ENCODE data around the gene PABPC1L. TPM values are rescaled to one million over a fixed set of nuclear protein-coding genes. Genes with fewer than 3 reads are reported as not detected.

Gene PABPC1L
- total RNA-seq, 1 experiment from 2014 or later = 90.7 TPM

DNA sequence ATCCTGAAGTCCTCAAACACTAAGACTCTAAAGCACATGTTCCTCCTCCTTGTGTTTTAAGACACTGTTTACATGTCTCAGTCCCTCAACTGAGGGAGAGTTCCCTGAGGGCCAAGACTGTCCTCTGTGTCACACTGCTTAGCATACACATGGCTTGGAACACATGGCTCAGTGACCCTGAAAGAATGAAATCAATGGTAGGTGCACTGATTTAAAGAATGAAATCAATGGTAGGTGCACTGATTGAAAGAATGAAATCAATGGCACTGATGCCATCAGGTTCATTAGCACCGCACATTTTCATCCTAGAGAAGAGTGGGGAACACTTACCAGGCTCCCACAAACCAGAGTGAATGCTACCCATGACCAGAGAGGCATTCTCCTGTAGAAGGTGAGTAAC, 40.5 kb downstream of the PABPC1L start:
- ChIA-PET CTCF (no interaction called here), POLR2A (no interaction called here)
- no peak overlapping the region for H3K4me3 Mint-ChIP-seq
- peaks cover 75% of the 10 kb centered on the region for H3K36me3 Mint-ChIP-seq
- H3K4me1 Mint-ChIP-seq = no peaks in the 10 kb centered on the region
- DNase-seq (ENCODE audit: low spot score) (no peak), ATAC-seq (no peak)
- no peaks in the 10 kb centered on the region for H3K27me3 Mint-ChIP-seq (ENCODE audit: low read depth)
- no peak for TF ChIP-seq GTF2I (CRISPR knock-in tag; conservative IDR thresholded peaks at IDR 0.05)
- TF ChIP-seq, protein P1, sequence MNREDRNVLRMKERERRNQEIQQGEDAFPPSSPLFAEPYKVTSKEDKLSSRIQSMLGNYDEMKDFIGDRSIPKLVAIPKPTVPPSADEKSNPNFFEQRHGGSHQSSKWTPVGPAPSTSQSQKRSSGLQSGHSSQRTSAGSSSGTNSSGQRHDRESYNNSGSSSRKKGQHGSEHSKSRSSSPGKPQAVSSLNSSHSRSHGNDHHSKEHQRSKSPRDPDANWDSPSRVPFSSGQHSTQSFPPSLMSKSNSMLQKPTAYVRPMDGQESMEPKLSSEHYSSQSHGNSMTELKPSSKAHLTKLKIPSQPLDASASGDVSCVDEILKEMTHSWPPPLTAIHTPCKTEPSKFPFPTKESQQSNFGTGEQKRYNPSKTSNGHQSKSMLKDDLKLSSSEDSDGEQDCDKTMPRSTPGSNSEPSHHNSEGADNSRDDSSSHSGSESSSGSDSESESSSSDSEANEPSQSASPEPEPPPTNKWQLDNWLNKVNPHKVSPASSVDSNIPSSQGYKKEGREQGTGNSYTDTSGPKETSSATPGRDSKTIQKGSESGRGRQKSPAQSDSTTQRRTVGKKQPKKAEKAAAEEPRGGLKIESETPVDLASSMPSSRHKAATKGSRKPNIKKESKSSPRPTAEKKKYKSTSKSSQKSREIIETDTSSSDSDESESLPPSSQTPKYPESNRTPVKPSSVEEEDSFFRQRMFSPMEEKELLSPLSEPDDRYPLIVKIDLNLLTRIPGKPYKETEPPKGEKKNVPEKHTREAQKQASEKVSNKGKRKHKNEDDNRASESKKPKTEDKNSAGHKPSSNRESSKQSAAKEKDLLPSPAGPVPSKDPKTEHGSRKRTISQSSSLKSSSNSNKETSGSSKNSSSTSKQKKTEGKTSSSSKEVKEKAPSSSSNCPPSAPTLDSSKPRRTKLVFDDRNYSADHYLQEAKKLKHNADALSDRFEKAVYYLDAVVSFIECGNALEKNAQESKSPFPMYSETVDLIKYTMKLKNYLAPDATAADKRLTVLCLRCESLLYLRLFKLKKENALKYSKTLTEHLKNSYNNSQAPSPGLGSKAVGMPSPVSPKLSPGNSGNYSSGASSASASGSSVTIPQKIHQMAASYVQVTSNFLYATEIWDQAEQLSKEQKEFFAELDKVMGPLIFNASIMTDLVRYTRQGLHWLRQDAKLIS (CRISPR knock-in tag; IDR thresholded peaks at IDR 0.05; ENCODE audit: borderline replicate concordance) = no peak
- no peak for TF ChIP-seq ZNF416 (CRISPR knock-in tag; IDR thresholded peaks at IDR 0.05)
- TF ChIP-seq TP53 (CRISPR knock-in tag; IDR thresholded peaks at IDR 0.05) = no peak
- TF ChIP-seq ZNF317 (CRISPR knock-in tag; IDR thresholded peaks at IDR 0.05; ENCODE audit: borderline replicate concordance, low read depth) = no peak
- no peak for TF ChIP-seq TEAD1 (CRISPR knock-in tag; IDR thresholded peaks at IDR 0.05)
- H3K9me3 Mint-ChIP-seq = no peaks in the 10 kb centered on the region
- H3K27ac Mint-ChIP-seq = no peak overlapping the region

DNA sequence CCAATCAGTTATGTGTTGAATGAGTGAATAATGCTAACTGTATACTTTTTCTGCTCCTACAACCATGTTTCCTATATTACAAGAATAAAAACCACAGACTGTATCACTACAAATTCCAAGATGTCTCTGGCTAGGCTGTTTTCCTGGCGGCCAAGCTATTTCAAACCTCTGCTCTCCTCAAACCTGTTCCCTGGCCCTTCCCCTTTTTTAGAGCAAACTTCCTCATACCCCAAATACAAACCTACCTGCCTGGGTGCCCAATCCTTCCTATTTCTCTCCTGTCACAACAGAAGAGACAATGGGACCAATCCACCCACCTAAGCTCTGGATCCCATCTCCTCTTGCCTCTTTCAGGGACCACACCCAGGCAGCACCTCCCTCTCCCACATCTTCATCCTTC, 42.9 kb downstream of the PABPC1L start:
- Mint-ChIP-seq H3K27ac (no peak overlapping the region), H3K36me3 (peaks cover 75% of the 10 kb centered on the region), H3K27me3 (ENCODE audit: low read depth) (no peaks in the 10 kb centered on the region), H3K4me1 (no peaks in the 10 kb centered on the region), H3K9me3 (no peaks in the 10 kb centered on the region), H3K4me3 (no peak overlapping the region)
- DNase-seq (ENCODE audit: low spot score) (no peak), ATAC-seq (no peak)
- ChIA-PET CTCF (interaction anchor here (1.8 kb wide), 1 partner anchor 159 kb away, joined by 4 read pairs; no protein-coding TSS in a partner anchor), POLR2A (no interaction called here)
- TF ChIP-seq GRHL2 (CRISPR knock-in tag; IDR thresholded peaks at IDR 0.05; ENCODE audit: insufficient replicate concordance, severe bottlenecking) = no peak
- TF ChIP-seq JAZF1 (CRISPR knock-in tag; IDR thresholded peaks at IDR 0.05) = no peak
- TF ChIP-seq, protein P2, sequence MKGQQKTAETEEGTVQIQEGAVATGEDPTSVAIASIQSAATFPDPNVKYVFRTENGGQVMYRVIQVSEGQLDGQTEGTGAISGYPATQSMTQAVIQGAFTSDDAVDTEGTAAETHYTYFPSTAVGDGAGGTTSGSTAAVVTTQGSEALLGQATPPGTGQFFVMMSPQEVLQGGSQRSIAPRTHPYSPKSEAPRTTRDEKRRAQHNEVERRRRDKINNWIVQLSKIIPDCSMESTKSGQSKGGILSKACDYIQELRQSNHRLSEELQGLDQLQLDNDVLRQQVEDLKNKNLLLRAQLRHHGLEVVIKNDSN (CRISPR knock-in tag; IDR thresholded peaks at IDR 0.05) = no peak
- no peak for TF ChIP-seq ZNF263 (CRISPR knock-in tag; IDR thresholded peaks at IDR 0.05; ENCODE audit: low read depth)
- no peak for TF ChIP-seq FOXP1 (CRISPR knock-in tag; IDR thresholded peaks at IDR 0.05; ENCODE audit: borderline replicate concordance)
- TF ChIP-seq MXD4 (CRISPR knock-in tag; IDR thresholded peaks at IDR 0.05; ENCODE audit: borderline replicate concordance) = no peak
- TF ChIP-seq ZNF396 (CRISPR knock-in tag; IDR thresholded peaks at IDR 0.05; ENCODE audit: borderline replicate concordance) = no peak
- no peak for TF ChIP-seq SP1 (CRISPR knock-in tag; conservative IDR thresholded peaks at IDR 0.05)
- TF ChIP-seq, protein P3, sequence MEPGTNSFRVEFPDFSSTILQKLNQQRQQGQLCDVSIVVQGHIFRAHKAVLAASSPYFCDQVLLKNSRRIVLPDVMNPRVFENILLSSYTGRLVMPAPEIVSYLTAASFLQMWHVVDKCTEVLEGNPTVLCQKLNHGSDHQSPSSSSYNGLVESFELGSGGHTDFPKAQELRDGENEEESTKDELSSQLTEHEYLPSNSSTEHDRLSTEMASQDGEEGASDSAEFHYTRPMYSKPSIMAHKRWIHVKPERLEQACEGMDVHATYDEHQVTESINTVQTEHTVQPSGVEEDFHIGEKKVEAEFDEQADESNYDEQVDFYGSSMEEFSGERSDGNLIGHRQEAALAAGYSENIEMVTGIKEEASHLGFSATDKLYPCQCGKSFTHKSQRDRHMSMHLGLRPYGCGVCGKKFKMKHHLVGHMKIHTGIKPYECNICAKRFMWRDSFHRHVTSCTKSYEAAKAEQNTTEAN (CRISPR knock-in tag; IDR thresholded peaks at IDR 0.05) = no peak
- TF ChIP-seq NR1H2 (CRISPR knock-in tag; IDR thresholded peaks at IDR 0.05) = no peak
- no peak for TF ChIP-seq SMAD4 (CRISPR knock-in tag; IDR thresholded peaks at IDR 0.05)
- no peak for TF ChIP-seq RORB (CRISPR knock-in tag; IDR thresholded peaks at IDR 0.05)
- TF ChIP-seq ELF4 (CRISPR knock-in tag; IDR thresholded peaks at IDR 0.05; ENCODE audit: low read depth) = no peak

DNA sequence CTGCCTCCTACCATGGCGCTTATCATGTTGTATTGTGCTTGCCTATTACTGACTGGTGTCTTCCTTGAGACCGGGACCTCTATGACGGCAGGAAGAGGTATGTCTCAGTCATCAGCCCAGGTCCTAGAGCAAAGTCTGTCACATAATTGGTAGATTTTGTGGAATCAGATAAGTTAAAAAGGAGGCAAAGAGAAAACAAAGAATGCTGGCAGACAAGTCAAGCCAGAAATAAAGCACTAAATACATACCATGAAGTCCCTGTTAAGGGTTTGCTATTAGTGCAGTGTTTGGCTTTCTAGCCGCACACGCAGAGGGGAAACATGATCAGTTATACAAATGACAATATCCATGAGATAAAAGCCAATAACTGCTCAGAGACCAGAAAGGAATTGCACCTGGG, 44.4 kb downstream of the PABPC1L start:
- TF ChIP-seq NR2C2 (CRISPR knock-in tag; IDR thresholded peaks at IDR 0.05) = no peak
- TF ChIP-seq OVOL2 (CRISPR knock-in tag; IDR thresholded peaks at IDR 0.05; ENCODE audit: borderline replicate concordance) = no peak
- no peaks in the 10 kb centered on the region for H3K9me3 Mint-ChIP-seq
- POLR2A ChIA-PET = no interaction called here
- H3K4me3 Mint-ChIP-seq = no peak overlapping the region
- DNase-seq (ENCODE audit: low spot score) = no peak
- peaks cover 66% of the 10 kb centered on the region for H3K36me3 Mint-ChIP-seq
- H3K27ac Mint-ChIP-seq = no peak overlapping the region
- no peak for ATAC-seq
- CTCF ChIA-PET = no interaction called here
- peaks cover 12% of the 10 kb centered on the region for H3K4me1 Mint-ChIP-seq
- no peaks in the 10 kb centered on the region for H3K27me3 Mint-ChIP-seq (ENCODE audit: low read depth)

Data from WTC11 (cell line).